ENCODE results near the gene CASP7. TPM values are rescaled to one million over a fixed set of nuclear protein-coding genes. Genes with fewer than 3 reads are reported as not detected.

The CASP7 gene
- total and polyA plus RNA-seq, 2 of the 8 experiments (the other 6 are each of a cell fraction or from before 2014, with no cell fraction given): 2.3 to 4.1 TPM

DNA sequence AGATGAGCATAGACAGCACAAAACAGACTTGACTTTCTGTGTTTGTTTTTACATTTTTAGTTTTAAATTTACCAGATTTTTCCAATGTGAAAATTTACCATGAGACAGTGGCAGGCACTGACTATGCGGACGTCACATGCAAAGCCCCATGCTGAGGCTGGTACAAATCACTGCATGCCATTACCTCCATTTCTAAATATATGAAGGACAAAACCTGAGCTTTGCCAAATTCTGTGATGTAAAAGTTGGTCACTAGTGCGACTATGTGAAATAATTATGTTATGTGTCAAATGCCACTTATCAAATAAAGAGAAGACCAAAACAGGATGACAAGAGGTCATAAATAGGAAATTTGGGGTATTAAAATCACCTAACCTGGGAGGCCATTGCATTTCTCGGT lies 38.0 kb upstream of the CASP7 start:
- Histone ChIP-seq H3K9me3 (ENCODE audit: insufficient read depth in 2 of 2, low read depth in 1 of 2, low read length in 1 of 2) (no peaks in the 10 kb centered on the region), H3K27ac (ENCODE audit: low read depth, low read length) (no peak overlapping the region), H3K4me2 (ENCODE audit: insufficient read depth in 1 of 2, low read depth in 2 of 2, low read length in 2 of 2) (no peak overlapping the region), H3K4ac (replicated peaks; ENCODE audit: insufficient read length, low read depth, low read length) (no peak overlapping the region), H3K4me3 (ENCODE audit: extremely low read depth in 1 of 4, insufficient read depth in 2 of 4, low read depth in 3 of 4, low read length in 4 of 4) (no peak overlapping the region), H4K20me1 (replicated peaks in 1 of 2; ENCODE audit: control insufficient read depth in 1 of 2, insufficient read depth in 2 of 2, low read length in 2 of 2) (no peaks in the 10 kb centered on the region), H4K91ac (replicated peaks; ENCODE audit: insufficient read length, low read length) (no peak overlapping the region), H2BK20ac (ENCODE audit: low read length) (no peak overlapping the region), H3K27me3 (replicated peaks in 1 of 4; ENCODE audit: control insufficient read depth in 3 of 4, extremely low read depth in 1 of 4, insufficient read depth in 3 of 4, low read length in 3 of 4) (no peaks in the 10 kb centered on the region), H4K5ac (ENCODE audit: insufficient read length, low read depth, low read length) (no peak overlapping the region), H2BK15ac (ENCODE audit: low read length) (no peak overlapping the region), H3K36me3 (ENCODE audit: control insufficient read depth in 2 of 4, insufficient read depth in 4 of 4, low read length in 3 of 4) (no peaks in the 10 kb centered on the region), H3K14ac (ENCODE audit: insufficient read length) (no peak overlapping the region), H3K56ac (replicated peaks; ENCODE audit: insufficient read length, low read depth, low read length) (no peak overlapping the region), H3K18ac (ENCODE audit: extremely low read depth, low read length) (no peak overlapping the region), H3K23ac (ENCODE audit: insufficient read length) (no peak overlapping the region), H4K8ac (ENCODE audit: extremely low read depth, insufficient read depth, low read length) (no peak overlapping the region), H3K4me1 (replicated peaks in 1 of 4; ENCODE audit: control insufficient read depth in 3 of 4, insufficient read depth in 4 of 4, low read length in 3 of 4) (no peaks in the 10 kb centered on the region), H2AK5ac (ENCODE audit: low read depth, low read length) (no peak overlapping the region), H3K23me2 (ENCODE audit: low read depth, low read length) (no peaks in the 10 kb centered on the region), H2BK12ac (ENCODE audit: low read depth, low read length) (no peak overlapping the region), H2AFZ (ENCODE audit: low read length) (no peak overlapping the region), H3K79me2 (ENCODE audit: control insufficient read depth in 1 of 2, insufficient read depth in 2 of 2, low read length in 2 of 2) (no peaks in the 10 kb centered on the region), H2BK120ac (replicated peaks; ENCODE audit: low read depth, low read length) (no peak overlapping the region), H3K79me1 (ENCODE audit: low read depth, low read length) (no peaks in the 10 kb centered on the region), H2BK5ac (ENCODE audit: low read depth, low read length) (no peak overlapping the region), H3K9ac (replicated peaks in 1 of 4; ENCODE audit: extremely low read depth in 1 of 4, low read depth in 3 of 4, low read length in 3 of 4) (no peak overlapping the region)
- TF ChIP-seq SRF (IDR thresholded peaks at IDR 0.05; ENCODE audit: low read depth, low read length) (no peak), POU5F1 (IDR thresholded peaks at IDR 0.05; ENCODE audit: low read depth, low read length) (no peak), SP1 (IDR thresholded peaks at IDR 0.05; ENCODE audit: low read depth, low read length) (no peak), GABPA (IDR thresholded peaks at IDR 0.05; ENCODE audit: borderline replicate concordance, insufficient read depth, low read length) (no peak), CBX5 (IDR thresholded peaks at IDR 0.05; ENCODE audit: low read depth, low read length) (no peak), TAF7 (optimal IDR thresholded peaks at IDR 0.05; ENCODE audit: borderline replicate concordance, low read depth, low read length) (no peak), SUZ12 (IDR thresholded peaks at IDR 0.05; ENCODE audit: low read length) (no peak), CHD2 (IDR thresholded peaks at IDR 0.05; ENCODE audit: low read length) (no peak), BRCA1 (IDR thresholded peaks at IDR 0.05; ENCODE audit: low read depth, low read length) (no peak), KDM1A (IDR thresholded peaks at IDR 0.05; ENCODE audit: borderline replicate concordance, low read length) (no peak), BACH1 (IDR thresholded peaks at IDR 0.05; ENCODE audit: low read length) (no peak), SIN3A (conservative IDR thresholded peaks at IDR 0.05 in 1 of 2, IDR thresholded peaks at IDR 0.05 in 1 of 2; ENCODE audit: low read depth in 1 of 2, low read length in 2 of 2) (no peak)
- TF ChIP-seq, protein P1, sequence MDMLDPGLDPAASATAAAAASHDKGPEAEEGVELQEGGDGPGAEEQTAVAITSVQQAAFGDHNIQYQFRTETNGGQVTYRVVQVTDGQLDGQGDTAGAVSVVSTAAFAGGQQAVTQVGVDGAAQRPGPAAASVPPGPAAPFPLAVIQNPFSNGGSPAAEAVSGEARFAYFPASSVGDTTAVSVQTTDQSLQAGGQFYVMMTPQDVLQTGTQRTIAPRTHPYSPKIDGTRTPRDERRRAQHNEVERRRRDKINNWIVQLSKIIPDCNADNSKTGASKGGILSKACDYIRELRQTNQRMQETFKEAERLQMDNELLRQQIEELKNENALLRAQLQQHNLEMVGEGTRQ (IDR thresholded peaks at IDR 0.05; ENCODE audit: low read length): no peak
- DNase-seq (ENCODE audit: low read depth in 1 of 2, low spot score in 2 of 2): no peak
- 58% methylated on average over 4 of the region's 4 CpGs; no CpG with 5 or more reads in 1 of the 2 experiments for WGBS, 2 experiments (ENCODE audit: extremely low coverage in 1 of 2, insufficient coverage in 1 of 2, insufficient read length in 1 of 2, insufficient replicate concordance in 2 of 2, low coverage in 1 of 2, low lambda C conversion rate in 2 of 2, missing lambda C conversion rate in 1 of 2)
- ChIA-PET CTCF (ENCODE audit: partially characterized antibody) (interaction anchor here (1.0 to 1.2 kb wide), 2 partner anchors 26 to 84 kb away, joined by 3 read pairs; no protein-coding TSS in a partner anchor), POLR2A (ENCODE audit: partially characterized antibody) (no interaction called here)
- no peak for FAIRE-seq
